Lower leg skin (tissue), 4 donors: ENCODE data around the gene DCAF7. TPM values are rescaled to one million over a fixed set of nuclear protein-coding genes. Genes with fewer than 3 reads are reported as not detected.

Experiments
- DNase-seq, 2 donors: peaks; one replicate each; pipeline ENCODE4 v3.0.0-alpha.2; 2019; ENCODE audit warnings: low spot score in 2 of 2
- H3K4me3 ChIP-seq: fragments of 200-600 bp; sonication (generic); 2 replicates; pipeline ENCODE4 v1.5.1; 2017; ENCODE audit warnings: mild to moderate bottlenecking, low read depth; ENCODE audit not compliant: poor library complexity, severe bottlenecking
- CTCF ChIP-seq, 3 donors: fragments of 450-650 bp; IDR thresholded peaks; one replicate each; pipeline ENCODE4 v1.5.1; 2016; ENCODE audit warnings: antibody characterized with exemption in 3 of 3, mild to moderate bottlenecking in 3 of 3, moderate library complexity in 2 of 3
- POLR2A ChIP-seq, 2 donors: fragments of 450-650 bp; IDR thresholded peaks; one replicate each; pipeline ENCODE4 v1.6.1; 2016 to 2017; ENCODE audit warnings: antibody characterized with exemption in 2 of 2, mild to moderate bottlenecking in 1 of 2, moderate library complexity in 1 of 2
- WGBS, 2 donors: methylation state at CpG; one replicate each; pipeline ENCODE4 v1.1.5; 2018; 5-methylcytosine and 5-hydroxymethylcytosine counted together
- intact Hi-C: fragments of 100-400 bp; cut with DNase I; formaldehyde crosslinking; loops from one replicate; pipeline ENCODE4 v1.15.0; 2023; ENCODE audit warnings: low total_unique reads
- total RNA-seq, 4 donors: library from RNA; depleted of rRNA; stranded (reverse); fragments of >200 nt; gene quantifications; one replicate each; pipeline ENCODE4 v1.1.0, GENCODE V29; 2016

DCAF7 gene
- total RNA-seq, 4 donors from 2014 or later, result 23.8 to 33.0 (median 25.4) TPM

DNA sequence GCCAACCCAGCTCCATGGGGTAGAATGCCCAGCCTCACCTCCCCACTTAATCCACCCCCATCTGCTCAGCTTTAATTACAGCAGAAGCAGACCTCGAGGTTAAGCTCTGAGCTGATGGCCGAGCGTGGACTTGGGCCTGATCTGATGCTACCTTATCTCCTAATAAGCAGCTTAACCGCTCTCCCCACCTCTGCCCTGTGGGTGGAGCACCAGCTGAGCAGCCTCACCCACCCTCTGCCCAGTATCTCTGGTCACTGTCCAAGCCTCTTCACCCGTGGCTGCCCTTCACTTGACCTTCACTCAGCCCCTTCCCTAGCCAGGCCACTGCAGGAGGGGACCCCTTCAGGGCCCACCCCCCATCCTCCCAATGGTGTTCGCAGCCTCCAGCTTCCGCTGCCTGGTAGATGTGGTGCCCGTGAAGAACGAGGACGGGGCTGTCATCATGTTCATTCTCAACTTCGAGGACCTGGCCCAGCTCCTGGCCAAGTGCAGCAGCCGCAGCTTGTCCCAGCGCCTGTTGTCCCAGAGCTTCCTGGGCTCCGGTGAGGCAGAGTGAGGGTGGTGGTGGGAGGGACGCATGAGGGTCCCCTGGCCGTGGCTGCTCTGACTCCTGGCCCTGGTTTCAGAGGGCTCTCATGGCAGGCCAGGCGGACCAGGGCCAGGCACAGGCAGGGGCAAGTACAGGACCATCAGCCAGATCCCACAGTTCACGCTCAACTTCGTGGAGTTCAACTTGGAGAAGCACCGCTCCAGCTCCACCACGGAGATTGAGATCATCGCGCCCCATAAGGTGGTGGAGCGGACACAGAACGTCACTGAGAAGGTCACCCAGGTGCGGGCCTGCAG is 20.3 kb upstream of the DCAF7 start:
- TF ChIP-seq CTCF (IDR thresholded peaks at IDR 0.05) (no peak), POLR2A (IDR thresholded peaks at IDR 0.05) (no peak)
- WGBS, 2 donors, result 85 to 86% methylated on average over 23 to 26 of the region's 26 CpGs
- intact Hi-C loops, result no loop called here
- no peak for DNase-seq
- H3K4me3 ChIP-seq, result no peak overlapping the region

DNA sequence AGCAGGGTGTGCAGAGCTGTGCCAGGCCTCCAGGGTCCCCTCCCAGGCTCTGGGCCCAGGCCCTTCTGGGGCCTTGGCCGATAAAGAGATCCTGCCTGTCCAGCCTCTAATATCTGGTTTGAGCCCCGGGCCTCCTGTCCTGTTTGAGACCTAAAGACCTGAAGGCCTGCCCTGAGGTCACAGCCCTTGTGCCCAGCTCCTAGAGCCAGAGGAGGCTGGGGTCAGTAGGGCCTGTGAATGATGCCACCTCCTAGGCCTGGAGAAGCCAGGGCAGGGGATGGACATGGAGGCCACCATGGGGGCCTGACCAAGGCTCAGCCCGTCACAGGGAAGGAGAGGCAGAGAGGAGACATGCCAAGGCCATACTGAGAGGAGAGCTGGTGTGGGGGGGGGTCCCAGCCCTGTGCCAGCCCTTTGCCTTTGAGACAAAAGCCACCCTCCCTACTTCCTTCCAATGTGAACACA is 19.7 kb upstream of the DCAF7 start:
- no peak overlapping the region for H3K4me3 ChIP-seq
- TF ChIP-seq POLR2A (IDR thresholded peaks at IDR 0.05) (no peak), CTCF (IDR thresholded peaks at IDR 0.05) (no peak)
- WGBS, 2 donors, result 78 to 90% methylated on average over 3 of the region's 3 CpGs
- DNase-seq, result no peak
- intact Hi-C loops, result no loop called here

DNA sequence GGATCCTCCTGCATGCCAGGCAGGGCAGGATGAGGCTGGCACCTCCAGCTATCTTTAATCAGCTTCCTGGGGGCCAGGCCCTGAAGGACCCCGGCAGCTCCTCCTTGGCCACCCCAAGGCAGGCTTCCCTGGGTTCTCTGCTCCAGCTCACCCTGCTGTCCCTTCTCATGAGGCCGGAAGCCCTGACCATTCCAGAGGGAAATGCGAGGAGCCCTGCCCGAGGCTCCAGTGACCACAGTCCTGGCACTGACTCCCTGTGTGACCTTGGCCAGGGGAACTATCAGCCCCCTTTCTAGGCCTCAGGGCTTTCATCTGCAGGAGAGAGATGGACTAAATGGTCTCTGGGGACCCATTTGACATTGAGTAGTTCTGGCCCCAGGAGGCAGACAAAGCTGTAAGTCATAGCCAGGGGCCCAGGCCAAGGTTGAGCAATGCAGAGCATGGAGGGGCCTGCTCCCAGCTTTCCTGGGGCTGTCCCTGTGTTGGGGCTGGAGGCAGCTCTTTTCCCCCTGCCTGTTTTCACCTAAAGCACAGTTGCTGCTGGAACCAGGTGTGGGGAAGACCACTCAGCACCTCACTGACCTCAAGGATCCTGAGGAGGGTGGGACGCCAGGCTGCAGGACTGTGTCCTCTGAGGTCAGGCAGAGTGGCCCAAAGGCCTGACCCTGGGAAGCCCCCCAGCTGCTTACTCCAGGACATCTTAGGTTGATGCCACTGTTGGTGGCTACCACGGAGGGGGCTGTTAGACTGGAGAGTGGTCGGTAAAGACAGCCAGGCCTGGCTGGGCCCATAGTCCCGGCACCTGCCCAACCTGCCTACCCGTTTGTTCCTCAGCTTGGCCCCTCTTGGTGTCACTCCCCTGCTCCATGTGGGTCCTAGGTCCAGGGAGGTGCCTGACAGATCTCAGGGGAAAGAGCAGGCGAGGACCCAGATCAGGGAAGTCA is 19.0 kb upstream of the DCAF7 start:
- 82 to 88% methylated on average over 9 to 10 of the region's 10 CpGs for WGBS, 2 donors
- DNase-seq, result no peak

GRCh38 chr17:63533433-63534077 is 16.7 kb upstream of the DCAF7 start:
- H3K4me3 ChIP-seq, result no peak overlapping the region
- intact Hi-C loops, result no loop called here
- WGBS, 2 donors, result 84 to 89% methylated on average over 20 of the region's 20 CpGs
- TF ChIP-seq CTCF (IDR thresholded peaks at IDR 0.05) (no peak), POLR2A (IDR thresholded peaks at IDR 0.05) (no peak)
- DNase-seq, result no peak

More for the DNA sequence above, 19.0 kb upstream of the DCAF7 start:
- intact Hi-C loops, result no loop called here
- no peak overlapping the region for H3K4me3 ChIP-seq
- TF ChIP-seq POLR2A (IDR thresholded peaks at IDR 0.05) (no peak), CTCF (IDR thresholded peaks at IDR 0.05) (no peak)

- no peak overlapping the region for H3K4me3 ChIP-seq
- intact Hi-C loops, result no loop called here
- no peak for DNase-seq
- WGBS, 2 donors, result 92% methylated on average over 16 to 17 of the region's 17 CpGs
- no peak for TF ChIP-seq CTCF (IDR thresholded peaks at IDR 0.05)
- no peak for TF ChIP-seq POLR2A (IDR thresholded peaks at IDR 0.05)
These were observed 16.2 kb upstream of the DCAF7 start for GRCh38 chr17:63534078-63534570.
